GM12875 (cell line): ENCODE measurements around the gene PSMG4.

ENCODE experiments used
- H3K4me3 ChIP-seq: one replicate; pipeline ENCODE4 v1.5.1; 2011; ENCODE audit warnings: low read depth, low read length, control low read depth
- TF ChIP-seq, protein P1 (sequence below): IDR thresholded peaks from 2 replicates; pipeline ENCODE4 v1.5.1; 2011; ENCODE audit warnings: low read depth, mild to moderate bottlenecking, control low read depth, inconsistent platforms, low read length, moderate library complexity, borderline replicate concordance; ENCODE audit not compliant: insufficient read depth

Gene PSMG4

DNA sequence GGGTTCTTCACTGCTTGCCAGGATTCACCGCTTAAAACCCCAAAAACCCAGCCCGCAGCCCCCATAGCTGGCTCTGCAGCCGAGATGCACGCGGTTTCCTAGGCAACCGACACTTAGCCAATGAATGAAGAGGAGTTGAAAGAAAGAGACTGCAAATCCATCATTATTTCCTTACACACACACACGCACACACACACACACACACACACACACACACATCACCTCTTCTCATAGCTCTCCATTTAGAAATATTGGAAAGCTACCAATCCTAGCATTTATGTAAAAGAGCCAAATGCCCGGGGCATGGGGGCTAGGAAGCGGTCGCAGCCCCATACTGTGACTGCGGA lies 27.9 kb upstream of the PSMG4 start:
- no peak overlapping the region for H3K4me3 ChIP-seq
- TF ChIP-seq, protein P1, sequence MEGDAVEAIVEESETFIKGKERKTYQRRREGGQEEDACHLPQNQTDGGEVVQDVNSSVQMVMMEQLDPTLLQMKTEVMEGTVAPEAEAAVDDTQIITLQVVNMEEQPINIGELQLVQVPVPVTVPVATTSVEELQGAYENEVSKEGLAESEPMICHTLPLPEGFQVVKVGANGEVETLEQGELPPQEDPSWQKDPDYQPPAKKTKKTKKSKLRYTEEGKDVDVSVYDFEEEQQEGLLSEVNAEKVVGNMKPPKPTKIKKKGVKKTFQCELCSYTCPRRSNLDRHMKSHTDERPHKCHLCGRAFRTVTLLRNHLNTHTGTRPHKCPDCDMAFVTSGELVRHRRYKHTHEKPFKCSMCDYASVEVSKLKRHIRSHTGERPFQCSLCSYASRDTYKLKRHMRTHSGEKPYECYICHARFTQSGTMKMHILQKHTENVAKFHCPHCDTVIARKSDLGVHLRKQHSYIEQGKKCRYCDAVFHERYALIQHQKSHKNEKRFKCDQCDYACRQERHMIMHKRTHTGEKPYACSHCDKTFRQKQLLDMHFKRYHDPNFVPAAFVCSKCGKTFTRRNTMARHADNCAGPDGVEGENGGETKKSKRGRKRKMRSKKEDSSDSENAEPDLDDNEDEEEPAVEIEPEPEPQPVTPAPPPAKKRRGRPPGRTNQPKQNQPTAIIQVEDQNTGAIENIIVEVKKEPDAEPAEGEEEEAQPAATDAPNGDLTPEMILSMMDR, result no peak

DNA sequence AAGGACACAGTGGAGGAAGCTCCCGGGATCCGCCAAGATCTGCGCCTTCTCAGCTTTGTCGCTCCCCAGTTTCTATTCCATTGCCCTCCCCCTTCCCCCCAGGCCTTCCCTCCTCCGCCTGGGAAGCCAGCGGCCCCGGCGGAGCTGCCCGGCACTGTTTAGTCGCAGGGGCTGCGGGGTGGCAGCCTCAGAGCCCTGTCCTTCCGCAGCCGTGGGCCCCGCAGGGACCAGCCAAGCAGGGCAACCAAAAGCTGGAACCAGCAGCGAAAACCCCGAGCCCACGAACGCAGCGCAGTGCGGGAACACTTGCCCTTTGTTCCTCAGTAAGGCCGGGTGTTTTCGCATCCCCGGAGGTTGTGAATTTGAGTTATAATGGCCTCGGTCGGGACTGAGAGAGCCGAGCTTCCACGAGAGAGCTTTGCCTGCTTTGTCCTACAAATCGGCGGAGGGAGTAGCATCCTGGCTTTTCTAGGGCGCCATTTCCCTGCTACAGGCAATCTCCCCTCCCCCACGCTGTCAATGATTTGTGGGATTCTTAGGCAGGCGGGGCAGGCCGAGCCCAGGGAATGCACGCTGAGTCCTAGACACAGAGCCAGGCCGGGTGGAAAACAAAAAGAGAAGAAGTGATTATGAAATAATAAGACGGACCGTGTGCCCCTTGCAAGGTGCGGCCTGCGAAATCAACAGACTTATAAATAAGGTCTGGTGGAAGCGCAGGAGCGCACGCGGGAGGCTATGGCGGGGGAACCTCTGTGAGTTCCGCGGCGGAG lies 27.3 kb upstream of the PSMG4 start:
- H3K4me3 ChIP-seq, result no peak overlapping the region
- TF ChIP-seq, protein P1, result no peak

GRCh38 chr6:3232017-3232945 lies 26.5 kb upstream of the PSMG4 start:
- no peak overlapping the region for H3K4me3 ChIP-seq
- TF ChIP-seq, protein P1, result no peak

DNA sequence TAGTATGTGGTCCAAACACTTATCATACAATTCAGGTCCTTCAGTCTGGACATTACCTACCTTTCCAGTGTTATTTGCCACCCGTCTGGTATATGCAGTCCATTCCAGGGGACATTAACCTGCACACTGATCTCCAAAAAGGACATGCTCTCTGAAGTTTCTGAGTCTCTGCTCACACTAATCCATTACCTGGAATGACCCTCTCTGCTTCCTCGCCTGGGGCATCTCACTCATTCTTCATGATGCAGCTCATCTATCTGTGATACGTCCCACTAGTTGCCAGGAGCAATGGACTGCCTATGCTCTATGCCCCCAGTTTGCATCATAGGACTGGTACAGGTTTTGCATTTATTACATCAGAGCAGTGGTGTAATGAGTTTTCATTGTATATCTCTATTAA lies 25.4 kb upstream of the PSMG4 start:
- no peak overlapping the region for H3K4me3 ChIP-seq
- TF ChIP-seq, protein P1, result no peak

GRCh38 chr6:3233904-3234303 lies 24.8 kb upstream of the PSMG4 start:
- no peak overlapping the region for H3K4me3 ChIP-seq
- TF ChIP-seq, protein P1, result no peak

DNA sequence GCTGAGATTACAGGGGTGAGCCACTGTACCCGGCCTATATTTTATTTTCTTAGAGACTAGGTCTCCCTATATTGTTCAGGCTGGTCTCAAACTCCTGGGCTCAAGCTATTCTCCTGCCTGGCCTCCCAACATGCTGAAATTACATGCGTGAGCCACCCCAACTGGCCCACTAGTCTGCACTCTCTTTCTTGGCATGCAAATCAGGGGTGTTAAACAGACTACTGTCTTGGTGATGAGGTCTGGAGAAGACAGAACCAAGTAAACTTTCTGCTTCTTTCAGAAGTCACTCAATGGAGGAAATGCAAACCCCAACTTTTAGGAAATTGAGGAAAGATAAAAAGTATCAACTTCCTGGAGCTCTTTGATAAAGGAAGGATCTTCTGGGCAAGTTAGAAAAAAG lies 23.3 kb upstream of the PSMG4 start:
- no peak overlapping the region for H3K4me3 ChIP-seq
- TF ChIP-seq, protein P1, result no peak

DNA sequence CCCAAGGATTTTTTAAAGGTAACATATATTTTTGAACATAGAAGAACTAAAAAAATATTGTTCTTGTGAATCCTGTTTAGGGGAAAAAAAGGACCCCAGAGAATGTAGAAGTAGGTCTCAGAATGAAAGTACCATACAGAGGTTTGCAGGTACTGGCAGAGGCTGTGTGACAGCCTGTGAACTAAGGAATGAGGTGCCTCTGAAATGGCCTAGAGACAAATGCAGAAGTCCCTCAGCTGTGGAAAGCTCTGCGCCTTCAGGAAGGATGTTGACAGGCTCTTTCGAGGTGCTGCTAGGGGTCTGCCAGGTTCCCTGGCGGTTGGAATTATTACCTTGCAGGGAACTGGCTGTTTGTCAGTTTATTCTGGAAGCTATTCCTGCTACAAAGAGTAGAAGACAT lies 22.7 kb upstream of the PSMG4 start:
- TF ChIP-seq, protein P1, result no peak
- H3K4me3 ChIP-seq, result no peak overlapping the region
